HG02763 (cell line): ENCODE results near the gene KANK4.

ENCODE experiments used
- ATAC-seq: cut with Tn5 transposase; IDR thresholded peaks from one replicate; pipeline ENCODE4 v1.9.1; 2021; ENCODE audit warnings: mild to moderate bottlenecking, moderate library complexity; ENCODE audit not compliant: unreplicated experiment

KANK4 gene

GRCh38 chr1:62318756-62319544 is at the start of gene KANK4:
Gene KANK4, minus strand, starts transcription at chr1:62319434. Its CDS starts 37,870 bp downstream, at chr1:62281564.
- no peak for ATAC-seq

GRCh38 chr1:62368989-62369388 is 49.8 kb upstream of the KANK4 start:
- no peak for ATAC-seq

- ATAC-seq = no peak
Observed at GRCh38 chr1:62367005-62367557, 47.8 kb upstream of the KANK4 start.

GRCh38 chr1:62364721-62365120 is 45.5 kb upstream of the KANK4 start:
- no peak for ATAC-seq

- ATAC-seq = no peak
Observed at GRCh38 chr1:62362926-62363325, 43.7 kb upstream of the KANK4 start.

- ATAC-seq = no peak
Observed at GRCh38 chr1:62362061-62362917, 43.1 kb upstream of the KANK4 start.

GRCh38 chr1:62361431-62361830 is 42.2 kb upstream of the KANK4 start:
- no peak for ATAC-seq

- ATAC-seq = no peak
Observed at GRCh38 chr1:62358665-62359373, 39.6 kb upstream of the KANK4 start.

GRCh38 chr1:62357916-62358315 is 38.7 kb upstream of the KANK4 start:
- no peak for ATAC-seq

- ATAC-seq = no peak
Observed at GRCh38 chr1:62356257-62356835, 37.1 kb upstream of the KANK4 start.

GRCh38 chr1:62355095-62355494 is 35.9 kb upstream of the KANK4 start:
- ATAC-seq = no peak

- ATAC-seq = no peak
Observed at GRCh38 chr1:62353853-62354252, 34.6 kb upstream of the KANK4 start.

GRCh38 chr1:62352387-62352786 is 33.2 kb upstream of the KANK4 start:
- no peak for ATAC-seq

GRCh38 chr1:62349470-62350233 is 30.4 kb upstream of the KANK4 start:
- no peak for ATAC-seq

GRCh38 chr1:62346886-62347285 is 27.7 kb upstream of the KANK4 start:
- no peak for ATAC-seq

- no peak for ATAC-seq
Observed at GRCh38 chr1:62343911-62344310, 24.7 kb upstream of the KANK4 start.

- ATAC-seq = no peak
Observed at GRCh38 chr1:62342270-62342669, 23.0 kb upstream of the KANK4 start.

GRCh38 chr1:62341615-62342014 is 22.4 kb upstream of the KANK4 start:
- no peak for ATAC-seq

GRCh38 chr1:62341089-62341488 is 21.9 kb upstream of the KANK4 start:
- no peak for ATAC-seq
